Osteocyte (in vitro differentiated cells): ENCODE results near the gene SOS1. TPM values are rescaled to one million over a fixed set of nuclear protein-coding genes. Genes with fewer than 3 reads are reported as not detected.

ENCODE experiments used
- DNase-seq: peaks from one replicate; pipeline ENCODE4 v3.0.0; 2021; ENCODE audit warnings: mixed read lengths; ENCODE audit not compliant: unreplicated experiment; ENCODE audit errors: extremely low spot score
- H3K27ac Mint-ChIP-seq: one replicate; pipeline ENCODE4 v1.8.0; 2021; ENCODE audit warnings: mild to moderate bottlenecking, mixed read lengths; ENCODE audit not compliant: unreplicated experiment
- H3K27me3 Mint-ChIP-seq: one replicate; pipeline ENCODE4 v1.8.0; 2021; ENCODE audit warnings: mixed read lengths; ENCODE audit not compliant: unreplicated experiment
- H3K36me3 Mint-ChIP-seq: one replicate; pipeline ENCODE4 v1.8.0; 2021; ENCODE audit warnings: mixed read lengths; ENCODE audit not compliant: unreplicated experiment
- H3K4me1 Mint-ChIP-seq: one replicate; pipeline ENCODE4 v1.8.0; 2021; ENCODE audit warnings: mixed read lengths; ENCODE audit not compliant: unreplicated experiment
- H3K4me3 Mint-ChIP-seq: one replicate; pipeline ENCODE4 v1.8.0; 2021; ENCODE audit warnings: mild to moderate bottlenecking, moderate library complexity, mixed read lengths; ENCODE audit not compliant: unreplicated experiment
- H3K9me3 Mint-ChIP-seq: one replicate; pipeline ENCODE4 v1.8.0; 2021; ENCODE audit warnings: mixed read lengths; ENCODE audit not compliant: unreplicated experiment
- CTCF ChIP-seq: fragments of 200-600 bp; sonication (generic); IDR thresholded peaks from 2 replicates; pipeline ENCODE4 v1.5.0; 2021; ENCODE audit warnings: antibody characterized with exemption, mild to moderate bottlenecking, moderate library complexity
- total RNA-seq: library from RNA; stranded (reverse); gene quantifications from 2 replicates; pipeline ENCODE4 v1.2.1, GENCODE V29; 2021

The SOS1 gene
- total RNA-seq, 1 donor from 2014 or later, result 35.6 TPM

GRCh38 chr2:38966678-38967077 lies 154.2 kb downstream of the SOS1 start:
- no peaks in the 10 kb centered on the region for H3K9me3 Mint-ChIP-seq
- DNase-seq, result no peak
- no peaks in the 10 kb centered on the region for H3K36me3 Mint-ChIP-seq
- no peaks in the 10 kb centered on the region for H3K27me3 Mint-ChIP-seq
- peaks cover 1% of the 10 kb centered on the region for H3K4me1 Mint-ChIP-seq
- no peak for TF ChIP-seq CTCF
- no peak overlapping the region for H3K27ac Mint-ChIP-seq
- no peak overlapping the region for H3K4me3 Mint-ChIP-seq

GRCh38 chr2:38966006-38966405 lies 154.8 kb downstream of the SOS1 start:
- Mint-ChIP-seq H3K4me1 (peaks cover 1% of the 10 kb centered on the region), H3K9me3 (no peaks in the 10 kb centered on the region), H3K4me3 (no peak overlapping the region), H3K27me3 (no peaks in the 10 kb centered on the region), H3K36me3 (no peaks in the 10 kb centered on the region), H3K27ac (no peak overlapping the region)
- no peak for DNase-seq
- no peak for TF ChIP-seq CTCF

GRCh38 chr2:38960609-38961320 lies 160.1 kb downstream of the SOS1 start:
- no peaks in the 10 kb centered on the region for H3K36me3 Mint-ChIP-seq
- H3K4me3 Mint-ChIP-seq, result no peak overlapping the region
- no peaks in the 10 kb centered on the region for H3K9me3 Mint-ChIP-seq
- no peak for DNase-seq
- no peaks in the 10 kb centered on the region for H3K27me3 Mint-ChIP-seq
- no peak for TF ChIP-seq CTCF
- H3K27ac Mint-ChIP-seq, result no peak overlapping the region
- H3K4me1 Mint-ChIP-seq, result no peaks in the 10 kb centered on the region

- no peak for DNase-seq
- no peak for TF ChIP-seq CTCF
- Mint-ChIP-seq H3K4me1 (no peaks in the 10 kb centered on the region), H3K27ac (no peak overlapping the region), H3K27me3 (no peaks in the 10 kb centered on the region), H3K4me3 (no peak overlapping the region), H3K9me3 (no peaks in the 10 kb centered on the region), H3K36me3 (no peaks in the 10 kb centered on the region)
Measured at GRCh38 chr2:38959938-38960608, 160.8 kb downstream of the SOS1 start.

GRCh38 chr2:38959466-38959865 lies 161.4 kb downstream of the SOS1 start:
- Mint-ChIP-seq H3K27ac (no peak overlapping the region), H3K36me3 (no peaks in the 10 kb centered on the region), H3K9me3 (no peaks in the 10 kb centered on the region), H3K4me1 (no peaks in the 10 kb centered on the region), H3K27me3 (no peaks in the 10 kb centered on the region), H3K4me3 (no peak overlapping the region)
- DNase-seq, result no peak
- no peak for TF ChIP-seq CTCF
